ENCODE results near the gene ECEL1.

Gene ECEL1

GRCh38 chr2:232519581-232520438 is 32.2 kb upstream of the ECEL1 start, which contains the start of gene PRSS56:
Gene PRSS56, plus strand, starts transcription at chr2:232520388. Its CDS starts 211 bp downstream, at chr2:232520599.
- H3K9me3 ChIP-seq: no peaks in the 10 kb centered on the region
- no peak within 1 kb of the TSS for H3K4me3 ChIP-seq (ENCODE audit: low read depth in 1 of 2, low read length in 1 of 2)
- no peak within 1 kb of the TSS for H3K27ac ChIP-seq
- peaks cover 63% of the 10 kb centered on the region for H3K27me3 ChIP-seq
- no peak for TF ChIP-seq CTCF (IDR thresholded peaks at IDR 0.05)
- H3K36me3 ChIP-seq: no peaks in the 10 kb centered on the region
- H3K4me1 ChIP-seq (ENCODE audit: control insufficient read depth in 1 of 2, insufficient read depth in 1 of 2, low read depth in 1 of 2, low read length in 1 of 2): peaks cover 0 to 9% of the 10 kb centered on the region in 2 experiments

- Histone ChIP-seq H3K27me3 (peaks cover 58% of the 10 kb centered on the region), H3K9me3 (no peaks in the 10 kb centered on the region), H3K27ac (no peak overlapping the region), H3K36me3 (no peaks in the 10 kb centered on the region), H3K4me1 (ENCODE audit: control insufficient read depth in 1 of 2, insufficient read depth in 1 of 2, low read depth in 1 of 2, low read length in 1 of 2) (peaks cover 0 to 9% of the 10 kb centered on the region in 2 experiments), H3K4me3 (ENCODE audit: low read depth in 1 of 2, low read length in 1 of 2) (no peak overlapping the region)
- TF ChIP-seq CTCF (IDR thresholded peaks at IDR 0.05): no peak
Observed at GRCh38 chr2:232518844-232519243, 31.2 kb upstream of the ECEL1 start.

GRCh38 chr2:232516551-232516950 is 28.9 kb upstream of the ECEL1 start:
- no peaks in the 10 kb centered on the region for H3K36me3 ChIP-seq

GRCh38 chr2:232515639-232516038 is 28.0 kb upstream of the ECEL1 start:
- Histone ChIP-seq H3K4me3 (ENCODE audit: low read depth in 1 of 2, low read length in 1 of 2) (no peak overlapping the region), H3K36me3 (no peaks in the 10 kb centered on the region), H3K4me1 (ENCODE audit: control insufficient read depth in 1 of 2, insufficient read depth in 1 of 2, low read depth in 1 of 2, low read length in 1 of 2) (no peaks in the 10 kb centered on the region), H3K27me3 (peaks cover 40% of the 10 kb centered on the region), H3K9me3 (no peaks in the 10 kb centered on the region), H3K27ac (no peak overlapping the region)
- no peak for TF ChIP-seq CTCF (IDR thresholded peaks at IDR 0.05)

More at GRCh38 chr2:232516551-232516950, 28.9 kb upstream of the ECEL1 start:
- Histone ChIP-seq H3K27ac (no peak overlapping the region), H3K4me3 (ENCODE audit: low read depth in 1 of 2, low read length in 1 of 2) (no peak overlapping the region), H3K9me3 (no peaks in the 10 kb centered on the region), H3K27me3 (peaks cover 44% of the 10 kb centered on the region), H3K4me1 (ENCODE audit: control insufficient read depth in 1 of 2, insufficient read depth in 1 of 2, low read depth in 1 of 2, low read length in 1 of 2) (no peaks in the 10 kb centered on the region)
- TF ChIP-seq CTCF (IDR thresholded peaks at IDR 0.05): no peak

GRCh38 chr2:232513353-232513752 is 25.7 kb upstream of the ECEL1 start:
- Histone ChIP-seq H3K4me3 (ENCODE audit: low read depth in 1 of 2, low read length in 1 of 2) (no peak overlapping the region), H3K4me1 (ENCODE audit: control insufficient read depth in 1 of 2, insufficient read depth in 1 of 2, low read depth in 1 of 2, low read length in 1 of 2) (no peaks in the 10 kb centered on the region), H3K27ac (no peak overlapping the region), H3K9me3 (no peaks in the 10 kb centered on the region), H3K36me3 (no peaks in the 10 kb centered on the region), H3K27me3 (peaks cover 18% of the 10 kb centered on the region)
- TF ChIP-seq CTCF (IDR thresholded peaks at IDR 0.05): no peak

Data from neutrophil (primary cell).